GM03348 (cell line): ENCODE data around the gene RNU7-1.
A peak's percentile ranks its signal among the peaks of the same experiment; 100 is the strongest.

Experiments used
- DNase-seq: peaks from one replicate; pipeline ENCODE4 v3.0.0; 2012; ENCODE audit warnings: low spot score

Gene RNU7-1

GRCh38 chr12:6953442-6954315, 10.1 kb downstream of the RNU7-1 start:
- DNase-seq = no peak

GRCh38 chr12:6954316-6955107, 10.9 kb downstream of the RNU7-1 start:
- DNase-seq = no peak

DNA sequence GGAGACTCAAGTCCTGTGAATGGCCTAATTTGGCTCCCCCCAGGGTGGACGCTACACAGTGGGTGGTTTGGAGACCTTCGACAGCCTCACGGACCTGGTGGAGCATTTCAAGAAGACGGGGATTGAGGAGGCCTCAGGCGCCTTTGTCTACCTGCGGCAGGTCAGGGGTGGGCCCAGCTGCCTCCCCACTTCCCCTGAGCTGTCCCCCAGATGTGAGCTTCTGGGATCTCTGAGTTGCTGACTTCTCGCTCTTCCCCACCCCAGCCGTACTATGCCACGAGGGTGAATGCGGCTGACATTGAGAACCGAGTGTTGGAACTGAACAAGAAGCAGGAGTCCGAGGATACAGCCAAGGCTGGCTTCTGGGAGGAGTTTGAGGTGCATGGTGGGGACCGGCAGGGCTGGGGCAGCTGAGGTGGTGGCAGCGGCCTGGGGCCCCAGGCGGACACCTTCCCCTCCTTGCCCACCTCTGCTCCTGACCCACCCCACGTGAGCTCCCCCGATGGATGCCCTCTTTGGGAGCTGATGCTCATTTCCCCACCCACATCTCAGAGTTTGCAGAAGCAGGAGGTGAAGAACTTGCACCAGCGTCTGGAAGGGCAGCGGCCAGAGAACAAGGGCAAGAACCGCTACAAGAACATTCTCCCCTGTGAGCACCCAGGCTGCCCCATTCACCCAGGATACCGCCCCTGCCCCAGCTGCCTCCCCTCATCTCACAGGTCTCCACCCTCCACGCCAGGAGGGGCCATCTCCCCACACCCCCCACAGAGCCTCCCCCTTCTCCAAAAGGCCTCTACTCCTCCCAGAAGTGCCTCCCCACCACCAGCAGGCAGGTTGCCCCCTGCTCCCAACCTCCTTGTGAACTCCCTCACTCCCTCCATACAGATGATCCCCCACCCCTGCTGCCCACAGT, 11.7 kb downstream of the RNU7-1 start:
- no peak for DNase-seq

- no peak for DNase-seq
Observed at GRCh38 chr12:6956021-6956727, 12.6 kb downstream of the RNU7-1 start.

DNA sequence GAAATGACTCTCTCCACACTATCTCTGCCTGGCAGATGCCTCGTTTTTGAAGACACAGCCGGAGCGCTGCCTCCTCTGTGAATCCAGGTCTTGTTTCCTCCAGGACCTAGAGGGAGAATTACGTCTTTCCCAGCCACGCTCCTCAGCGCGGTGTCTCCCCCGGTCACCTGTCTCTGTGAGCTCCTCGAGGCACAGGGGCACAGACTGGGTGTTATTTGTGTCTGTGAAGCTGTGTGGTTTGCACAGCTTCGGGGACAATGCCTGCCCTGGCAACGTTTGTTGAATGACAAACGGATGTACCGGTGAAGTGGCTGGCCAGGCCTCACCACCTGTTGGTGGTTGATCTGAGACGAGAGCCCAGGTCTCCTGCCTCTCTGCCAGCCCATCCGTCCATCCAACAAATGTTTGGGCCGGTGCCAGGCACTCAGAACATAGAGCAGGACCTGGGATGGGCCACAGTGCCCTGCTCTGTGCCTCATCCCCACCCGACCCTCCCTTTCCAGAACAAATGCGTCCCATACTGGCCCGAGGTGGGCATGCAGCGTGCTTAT, 13.6 kb downstream of the RNU7-1 start:
- DNase-seq = no peak

GRCh38 chr12:6957741-6958608, 14.4 kb downstream of the RNU7-1 start:
- DNase-seq = no peak

DNA sequence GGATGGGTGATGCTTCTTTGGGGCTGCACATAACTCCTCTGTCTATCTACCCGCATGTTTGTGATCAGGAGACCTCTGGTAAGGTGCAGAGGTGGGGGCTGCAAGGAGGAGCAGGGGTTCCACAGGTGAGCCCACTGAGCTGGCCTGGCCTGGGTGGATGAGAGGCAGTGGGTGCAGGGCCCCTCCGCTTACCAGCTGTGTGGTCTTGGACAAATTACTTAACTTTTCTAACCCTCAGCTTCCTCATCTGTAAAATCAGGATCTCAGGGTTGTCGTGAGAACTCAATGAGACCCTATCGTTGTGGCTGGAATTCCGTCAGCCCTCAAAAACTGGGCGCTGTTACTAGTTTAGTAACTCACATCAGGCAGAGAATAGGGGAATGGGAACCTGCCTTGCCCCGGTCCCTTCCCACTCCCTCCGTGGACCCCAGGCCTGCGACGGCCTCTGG, 15.0 kb downstream of the RNU7-1 start:
- DNase-seq = no peak

DNA sequence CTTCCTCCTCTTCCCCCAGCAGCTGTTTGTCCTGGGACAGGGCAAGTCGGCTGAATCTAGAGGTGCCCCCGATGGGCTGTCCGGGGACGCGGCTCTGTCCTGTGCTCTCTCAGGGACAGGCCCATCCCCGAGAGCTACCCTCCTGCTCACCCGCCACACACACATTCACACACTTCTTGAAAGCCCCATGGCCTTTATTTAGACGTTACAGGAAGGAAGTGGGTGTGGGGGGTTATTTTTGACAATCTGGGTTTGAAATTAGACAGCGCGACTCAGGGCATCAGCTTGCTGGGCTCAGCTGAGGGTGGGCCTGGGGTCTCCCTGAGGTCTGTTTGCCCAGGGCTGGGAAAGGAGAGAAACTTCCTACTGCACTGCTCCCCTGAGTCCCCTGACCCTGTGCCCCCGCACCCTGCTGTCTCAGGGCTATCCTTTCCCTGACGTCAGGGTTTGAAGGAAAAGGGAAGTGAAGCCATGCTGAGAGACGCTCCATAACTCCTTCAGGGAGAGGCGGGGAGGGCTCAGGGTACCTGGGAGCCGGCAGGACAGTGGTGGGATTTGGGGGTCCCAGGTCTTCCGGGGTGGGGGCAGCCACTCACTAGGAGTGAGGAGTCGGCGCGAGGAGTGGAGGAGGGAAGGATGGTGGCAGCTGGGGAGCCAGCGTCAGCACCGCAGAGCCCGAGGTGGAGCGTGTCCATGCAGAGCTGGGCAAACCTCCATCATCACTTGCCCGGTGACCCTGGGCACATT, 15.6 kb downstream of the RNU7-1 start:
- no peak for DNase-seq

GRCh38 chr12:6959805-6960592, 16.4 kb downstream of the RNU7-1 start:
- DNase-seq = no peak

- no peak for DNase-seq
Observed at GRCh38 chr12:6960593-6961277, 17.1 kb downstream of the RNU7-1 start.

- DNase-seq = no peak
Observed at GRCh38 chr12:6961278-6961694, 17.7 kb downstream of the RNU7-1 start.

- DNase-seq = peak; percentile 80
Observed at GRCh38 chr12:6961695-6962284, 18.2 kb downstream of the RNU7-1 start.

DNA sequence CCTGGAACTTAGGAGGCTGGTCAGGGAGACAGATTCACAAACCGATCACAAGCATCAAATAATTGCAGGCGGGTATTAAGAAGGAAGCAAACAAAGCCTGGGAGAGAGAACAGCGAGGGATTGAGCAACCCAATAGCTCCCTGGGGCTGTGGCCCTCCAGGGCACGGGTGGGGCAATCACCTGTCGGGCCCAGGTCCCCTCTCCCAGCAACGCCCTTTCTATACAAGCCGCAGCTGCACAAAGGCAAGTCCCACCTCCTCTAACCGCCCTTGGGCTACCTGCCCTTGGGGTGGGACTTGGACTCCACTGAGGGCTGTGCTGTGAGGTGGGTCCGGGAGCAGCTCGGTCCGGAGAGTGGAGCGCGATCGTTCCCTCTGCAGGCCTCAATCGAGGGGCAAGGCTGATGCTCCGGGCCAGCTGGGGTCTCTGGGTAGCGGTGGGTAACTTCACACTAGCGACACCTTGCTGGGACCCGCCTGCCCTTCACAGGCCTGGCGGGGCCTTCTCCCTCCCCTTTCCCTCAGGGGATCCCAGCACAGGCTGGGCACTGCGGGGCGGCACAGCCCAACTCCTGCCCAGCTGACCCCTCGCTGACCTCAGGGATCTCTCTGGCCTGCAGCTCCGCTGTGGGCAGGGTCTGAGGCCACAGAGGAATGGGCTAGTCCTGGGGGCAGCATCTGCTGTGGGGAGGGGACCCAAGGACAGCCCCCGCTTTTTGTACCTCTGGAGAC, 18.8 kb downstream of the RNU7-1 start:
- no peak for DNase-seq

- DNase-seq = no peak
Observed at GRCh38 chr12:6963016-6963731, 19.6 kb downstream of the RNU7-1 start.

- no peak for DNase-seq
Observed at GRCh38 chr12:6963791-6964413, 20.3 kb downstream of the RNU7-1 start.

DNA sequence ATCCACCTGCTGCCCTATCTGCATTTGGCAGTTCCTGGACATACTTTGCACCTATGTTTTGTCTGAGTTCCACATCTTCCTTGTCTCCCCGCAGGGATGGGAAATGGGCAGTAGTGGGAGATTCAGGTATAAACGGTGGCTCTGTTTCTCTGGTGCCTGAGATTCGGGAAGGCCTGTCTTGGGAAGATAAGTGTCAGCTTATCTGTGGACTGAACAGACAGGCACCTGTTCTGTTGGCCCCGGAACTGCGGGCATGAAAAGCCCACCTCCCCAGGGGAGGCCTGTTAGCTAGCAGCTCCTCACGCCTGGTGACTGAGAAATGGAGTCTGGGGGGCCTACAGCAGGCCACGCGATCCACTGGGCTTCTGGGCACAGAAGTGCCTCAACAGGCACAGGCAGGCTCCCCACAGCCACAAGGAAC, 21.0 kb downstream of the RNU7-1 start:
- no peak for DNase-seq
